ENCODE data around the gene LIN7A.

The LIN7A gene

GRCh38 chr12:80761838-80762237 lies 175.9 kb downstream of the LIN7A start:
- DNase-seq (ENCODE audit: low read depth in 2 of 3, low spot score in 1 of 3), result no peak

GRCh38 chr12:80756875-80757274 lies 180.9 kb downstream of the LIN7A start:
- DNase-seq (ENCODE audit: low read depth in 2 of 3, low spot score in 1 of 3), result no peak

GRCh38 chr12:80754274-80754673 lies 183.5 kb downstream of the LIN7A start:
- no peak for DNase-seq (ENCODE audit: low read depth in 2 of 3, low spot score in 1 of 3)

GRCh38 chr12:80752464-80752863 lies 185.3 kb downstream of the LIN7A start:
- no peak for DNase-seq (ENCODE audit: low read depth in 2 of 3, low spot score in 1 of 3)

- DNase-seq (ENCODE audit: low read depth in 2 of 3, low spot score in 1 of 3), result no peak
These were observed 188.3 kb downstream of the LIN7A start for GRCh38 chr12:80749456-80749855.

GRCh38 chr12:80747800-80748199 lies 189.9 kb downstream of the LIN7A start:
- no peak for DNase-seq (ENCODE audit: low read depth in 2 of 3, low spot score in 1 of 3)

- DNase-seq (ENCODE audit: low read depth in 2 of 3, low spot score in 1 of 3), result no peak
These were observed 191.8 kb downstream of the LIN7A start for GRCh38 chr12:80745851-80746505.

Measured in stimulated activated CD4-positive, alpha-beta T cell treated with anti-CD3 and anti-CD28 coated beads, Interleukin-12 subunit alpha, Interleukin-12 subunit beta, amount 100 ng/mL, for 48 hours (primary cell).